Vein endothelial cell (primary cell): ENCODE measurements around the gene SLC17A8. TPM values are rescaled to one million over a fixed set of nuclear protein-coding genes. Genes with fewer than 3 reads are reported as not detected.

Experiments used
- total RNA-seq: library from RNA; depleted of rRNA; stranded (reverse); fragments of >200 nt; gene quantifications from 2 replicates; pipeline ENCODE4 v1.2.3, GENCODE V29; 2012

The SLC17A8 gene
- total RNA-seq = not detected in 2 replicates

DNA sequence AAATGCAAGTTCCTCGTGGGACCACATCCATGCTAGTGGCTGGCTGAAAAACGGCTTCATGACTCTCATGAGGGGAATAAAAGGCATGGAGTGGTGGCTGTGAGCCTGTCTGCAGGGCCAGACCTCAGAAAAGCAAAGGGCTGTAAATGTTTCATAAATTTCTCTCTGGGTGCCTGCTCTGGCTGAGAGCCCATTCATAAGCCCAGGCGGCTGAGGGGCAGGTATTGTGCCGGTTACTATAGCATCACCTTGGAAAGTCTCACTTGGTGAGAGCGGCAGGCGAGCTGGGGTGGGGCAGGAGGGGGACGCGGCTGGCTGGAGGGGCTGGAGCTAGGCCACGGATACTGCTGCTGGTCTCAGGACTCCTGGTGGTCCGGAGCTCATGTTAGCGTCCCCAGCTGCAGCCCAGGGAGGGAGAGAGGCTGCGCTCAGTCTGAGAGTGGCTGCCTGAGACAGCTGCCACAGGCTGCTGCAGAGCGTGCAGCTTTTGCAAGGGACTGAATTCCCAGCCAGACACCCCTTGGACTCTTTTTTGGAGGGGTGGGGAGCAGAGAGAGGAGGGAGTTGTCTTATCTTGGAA is at the start of gene SLC17A8:
SLC17A8 (plus strand) TSS at position 431 of the 580 bp plus-strand sequence. CDS start 318 bp downstream, outside the sequence.

Other genes with a start within 250 kb of the SLC17A8 start
- gene BLTP3B, start 214.2 kb upstream of the SLC17A8 start, total RNA-seq = 19.7 and 19.9 TPM in 2 replicates
- gene ACTR6, start 156.3 kb upstream of the SLC17A8 start, total RNA-seq = 11.9 and 19.3 TPM in 2 replicates
- gene DEPDC4, start 90.0 kb upstream of the SLC17A8 start, total RNA-seq = 1.7 TPM in 1 of 2 replicates, not detected in the other
- gene SCYL2, start 89.9 kb upstream of the SLC17A8 start, total RNA-seq = 51.9 and 65.8 TPM in 2 replicates
- gene NR1H4, start 116.8 kb downstream of the SLC17A8 start, total RNA-seq = not detected in 2 replicates
- gene GAS2L3, start 216.6 kb downstream of the SLC17A8 start, total RNA-seq = 21.9 and 39.6 TPM in 2 replicates